OCI-LY3 (cell line): ENCODE data around the gene SMTN.

Experiments used
- CTCF ChIP-seq: fragments of 200-600, 300-600 bp; sonication (generic); IDR thresholded peaks from 2 replicates; pipeline ENCODE4 v1.5.1; 2014; ENCODE audit warnings: antibody characterized with exemption, low read length, low read depth
- EZH2phosphoT487 ChIP-seq: fragments of 200-600 bp; shearing (Covaris generic); IDR thresholded peaks from 2 replicates; pipeline ENCODE4 v1.6.1; 2018; ENCODE audit warnings: antibody characterized with exemption, mixed run types, low read depth

GRCh38 chr22:31122196-31122531 lies 41.0 kb downstream of the SMTN start:
- TF ChIP-seq CTCF (no peak), EZH2phosphoT487 (no peak)
